OCI-LY1 (cell line): ENCODE results near the gene ZNF629.

Experiments
- CTCF ChIP-seq: fragments of 200-600 bp; sonication (generic), shearing (Covaris generic); IDR thresholded peaks from 2 replicates; pipeline ENCODE4 v1.5.1; 2017; ENCODE audit warnings: mild to moderate bottlenecking, antibody characterized with exemption, low read length, moderate library complexity, mixed read lengths
- EZH2 ChIP-seq: fragments of 200-600 bp; sonication (generic), shearing (Covaris generic); IDR thresholded peaks from 2 replicates; pipeline ENCODE4 v1.8.0; 2017; ENCODE audit warnings: borderline replicate concordance, mixed run types, mild to moderate bottlenecking, antibody characterized with exemption, low read length, moderate library complexity, mixed read lengths

GRCh38 chr16:30746638-30747175 is 40.3 kb downstream of the ZNF629 start:
- TF ChIP-seq CTCF, result no peak
- TF ChIP-seq EZH2, result no peak
